GM19351 (cell line): Measurements from ENCODE around the gene CDH22.

ENCODE experiments used
- ATAC-seq: cut with Tn5 transposase; IDR thresholded peaks from one replicate; pipeline ENCODE4 v1.9.1; 2021; ENCODE audit warnings: mild to moderate bottlenecking, moderate library complexity; ENCODE audit not compliant: unreplicated experiment

Gene CDH22

DNA sequence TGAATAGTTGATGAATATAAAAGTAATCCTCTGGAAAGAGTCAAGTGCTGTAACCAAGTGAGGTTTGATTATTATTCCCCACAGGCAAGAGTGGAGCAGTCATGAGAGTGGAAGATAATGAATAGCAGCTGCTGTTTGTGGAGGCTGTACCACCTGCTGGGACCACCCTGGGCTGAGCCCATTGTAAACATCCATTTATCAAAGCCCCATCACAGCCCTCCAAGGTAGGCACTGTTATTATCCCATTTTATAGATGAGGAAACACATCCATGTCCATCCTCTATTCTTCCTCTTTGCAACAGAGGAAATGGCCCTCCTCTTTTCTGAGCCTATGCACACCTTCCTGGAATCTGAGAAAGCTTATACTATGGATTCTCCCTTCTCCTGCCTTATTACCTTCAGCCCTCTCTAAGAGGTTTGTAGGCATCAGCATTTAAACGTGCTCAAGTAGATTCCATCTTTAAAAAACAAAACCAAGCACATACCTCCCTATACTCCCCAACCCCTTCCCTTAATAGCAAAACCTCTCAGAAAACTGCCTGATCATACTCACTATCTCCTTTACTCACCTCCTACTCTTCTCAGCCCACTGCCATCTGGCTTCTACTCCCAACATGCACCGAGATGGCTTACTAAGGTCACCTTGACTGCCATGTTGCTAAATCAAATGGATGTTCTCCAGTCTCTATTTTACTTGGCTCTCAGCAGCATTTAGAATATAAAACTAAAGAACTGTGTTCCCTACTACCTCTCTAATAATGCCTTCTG is 37.1 kb downstream of the CDH22 start:
- ATAC-seq, result no peak

DNA sequence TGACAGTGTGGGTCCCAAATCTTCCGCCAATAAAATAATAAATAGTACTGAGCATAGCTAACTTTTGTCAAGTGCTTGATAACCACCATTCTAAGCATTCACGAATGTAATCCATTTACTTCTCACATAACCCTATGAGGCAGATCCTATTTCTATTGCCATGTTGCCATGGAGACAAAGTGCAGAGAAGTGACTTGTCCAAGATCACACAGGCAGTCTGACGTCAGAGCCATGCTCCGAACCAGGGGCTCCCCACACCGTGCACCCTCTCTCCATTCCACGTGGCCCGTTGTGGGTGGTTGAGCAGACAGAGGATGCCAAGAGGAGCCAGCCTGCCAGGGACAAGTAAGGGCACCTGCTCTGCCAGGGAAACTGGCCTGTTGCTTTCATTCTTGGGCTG is 38.9 kb downstream of the CDH22 start:
- ATAC-seq, result no peak

DNA sequence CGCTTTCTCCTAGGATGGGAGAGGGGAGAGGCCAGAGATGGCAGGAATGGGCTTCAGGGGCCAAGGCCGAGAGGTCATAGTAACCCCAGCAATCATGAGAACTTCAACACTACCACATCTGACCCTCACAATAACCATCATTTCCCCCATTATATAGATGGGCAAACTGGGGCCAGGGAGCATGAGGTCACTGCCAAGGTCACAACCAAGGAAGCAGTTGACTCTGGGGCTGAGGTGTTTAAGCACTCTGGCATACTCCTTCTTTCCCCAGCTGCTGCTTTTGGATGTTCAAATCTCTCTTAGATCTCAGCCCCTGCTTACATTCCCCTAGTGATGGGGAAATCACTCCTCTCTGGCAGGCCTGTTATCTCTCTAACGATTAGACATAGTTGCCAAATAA is 39.6 kb downstream of the CDH22 start:
- ATAC-seq, result no peak

DNA sequence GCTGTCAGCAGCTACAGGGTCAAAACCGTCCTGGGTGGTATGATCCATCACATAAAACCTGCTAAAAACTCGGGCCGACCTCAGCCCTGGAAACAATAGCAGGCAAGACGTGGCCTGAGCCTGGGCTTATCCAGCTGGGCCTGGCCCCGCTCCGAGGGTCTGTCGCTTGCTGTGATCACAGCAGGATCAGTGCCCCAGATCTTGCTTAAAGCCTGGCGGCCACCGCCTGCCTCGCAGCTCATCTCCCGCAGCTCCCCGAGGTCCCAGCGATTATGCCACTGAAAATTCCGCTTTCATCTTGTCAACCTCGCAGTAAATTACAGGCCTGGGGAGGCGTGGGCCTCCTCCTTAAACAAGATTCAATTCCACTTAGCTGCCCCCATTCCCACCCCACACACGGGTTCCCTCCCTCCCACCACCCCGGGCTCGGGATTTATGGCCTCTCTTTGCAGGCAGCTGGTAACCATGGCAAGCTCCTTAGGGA is 40.1 kb downstream of the CDH22 start:
- ATAC-seq, result no peak

DNA sequence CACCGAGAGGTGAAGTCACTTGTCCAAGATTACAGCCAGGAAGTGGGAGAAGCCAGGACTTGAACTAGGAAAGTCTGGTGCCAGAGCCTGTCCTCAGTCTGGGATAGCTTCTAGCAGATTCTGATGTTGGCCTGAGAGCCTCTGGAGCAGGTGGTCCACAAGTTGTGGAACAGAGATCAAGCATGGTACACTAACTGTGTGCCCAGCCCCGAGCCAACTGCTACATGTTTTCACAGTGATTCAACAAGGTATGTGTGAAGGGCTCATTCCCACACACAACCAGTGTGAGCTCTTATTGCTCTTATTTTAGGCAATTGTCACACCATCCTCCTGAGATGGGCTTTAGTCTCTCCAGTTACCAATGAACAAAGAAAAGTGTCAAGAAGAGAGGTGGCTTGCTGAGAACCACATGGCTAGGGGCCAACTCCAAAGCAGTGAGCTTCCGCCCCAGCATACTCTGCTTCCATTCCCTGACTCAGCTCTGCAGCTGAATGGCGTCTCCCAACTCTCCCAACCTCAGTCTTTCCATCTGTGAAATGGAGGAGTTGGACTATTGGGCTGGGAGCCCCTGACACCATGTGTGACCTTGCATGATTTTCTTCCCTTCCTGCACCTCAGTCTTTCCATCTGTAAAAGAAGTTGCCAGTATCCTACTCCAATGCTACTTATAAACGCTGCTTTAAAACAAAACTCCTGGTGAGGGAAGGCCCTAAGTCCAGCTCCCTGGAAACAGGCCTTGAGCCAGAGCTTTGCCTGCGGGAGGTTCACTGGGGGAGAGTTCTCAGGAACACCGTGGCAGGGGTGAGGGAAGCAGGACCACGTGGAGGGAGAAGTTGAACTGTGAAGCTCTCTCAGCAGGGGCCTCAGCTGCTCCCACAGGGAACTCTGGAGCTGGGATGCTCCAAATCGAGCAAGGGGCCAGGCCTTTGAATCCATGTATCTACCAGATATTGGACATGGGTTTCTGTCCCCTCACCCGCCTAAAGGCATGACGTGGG is 40.9 kb downstream of the CDH22 start:
- ATAC-seq, result no peak

DNA sequence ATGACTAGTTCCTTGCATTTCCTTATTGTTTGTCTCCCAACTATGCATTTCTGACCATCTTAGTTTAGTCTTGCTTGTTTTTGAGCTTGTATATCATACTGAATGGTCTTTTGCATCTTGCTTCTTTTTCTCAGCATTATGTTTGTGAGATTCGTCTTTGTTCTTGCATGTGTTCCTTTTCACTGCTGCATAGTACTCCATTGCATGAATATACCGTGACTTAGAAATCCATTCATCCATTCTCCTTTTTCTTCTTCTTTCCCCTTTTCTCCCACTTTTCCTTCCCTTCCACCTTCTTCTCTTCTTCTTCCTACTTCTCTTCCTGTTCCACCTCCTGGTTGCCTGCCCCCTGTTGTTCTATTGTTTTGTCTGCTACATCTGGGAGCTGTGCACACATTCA is 42.8 kb downstream of the CDH22 start:
- ATAC-seq, result no peak

DNA sequence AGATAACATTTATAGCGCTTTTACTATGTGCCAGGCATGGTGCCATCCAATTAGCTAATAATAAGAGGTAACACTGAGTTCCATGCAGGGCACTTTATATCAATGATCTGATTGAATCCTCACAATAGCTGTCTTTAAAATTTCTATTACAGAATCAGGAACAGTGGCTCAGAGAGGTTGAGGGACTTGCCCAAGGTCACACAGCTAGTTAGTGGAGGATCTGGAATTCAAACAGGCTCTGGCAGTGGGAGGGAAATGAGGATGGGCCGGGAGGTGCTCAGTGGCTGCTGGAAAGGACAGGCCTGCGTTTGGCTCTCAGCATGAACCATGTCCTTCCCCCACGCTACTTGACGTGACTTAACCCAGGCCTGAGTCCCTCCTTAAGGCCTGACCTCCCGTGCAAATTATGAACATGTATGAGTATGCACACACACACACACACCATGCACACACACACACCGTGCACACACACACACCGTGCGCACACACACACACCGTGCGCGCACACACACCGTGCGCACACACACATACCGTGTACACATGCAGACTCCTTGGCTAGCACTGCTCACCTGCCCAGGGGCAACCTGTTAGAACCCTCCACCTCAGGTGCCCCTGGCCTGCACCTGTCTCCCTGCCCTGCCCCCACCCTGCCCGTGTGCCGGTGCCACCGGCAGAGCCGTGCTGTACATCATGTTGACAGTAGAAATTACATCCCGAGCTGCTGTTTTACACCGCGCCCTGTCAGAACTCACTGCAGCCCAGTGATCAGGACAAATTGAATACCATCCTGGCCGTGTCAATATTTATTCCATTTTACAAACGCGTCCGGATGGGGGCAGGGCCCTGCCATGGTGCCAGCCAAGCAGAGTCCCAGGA is 43.7 kb downstream of the CDH22 start:
- ATAC-seq, result no peak

DNA sequence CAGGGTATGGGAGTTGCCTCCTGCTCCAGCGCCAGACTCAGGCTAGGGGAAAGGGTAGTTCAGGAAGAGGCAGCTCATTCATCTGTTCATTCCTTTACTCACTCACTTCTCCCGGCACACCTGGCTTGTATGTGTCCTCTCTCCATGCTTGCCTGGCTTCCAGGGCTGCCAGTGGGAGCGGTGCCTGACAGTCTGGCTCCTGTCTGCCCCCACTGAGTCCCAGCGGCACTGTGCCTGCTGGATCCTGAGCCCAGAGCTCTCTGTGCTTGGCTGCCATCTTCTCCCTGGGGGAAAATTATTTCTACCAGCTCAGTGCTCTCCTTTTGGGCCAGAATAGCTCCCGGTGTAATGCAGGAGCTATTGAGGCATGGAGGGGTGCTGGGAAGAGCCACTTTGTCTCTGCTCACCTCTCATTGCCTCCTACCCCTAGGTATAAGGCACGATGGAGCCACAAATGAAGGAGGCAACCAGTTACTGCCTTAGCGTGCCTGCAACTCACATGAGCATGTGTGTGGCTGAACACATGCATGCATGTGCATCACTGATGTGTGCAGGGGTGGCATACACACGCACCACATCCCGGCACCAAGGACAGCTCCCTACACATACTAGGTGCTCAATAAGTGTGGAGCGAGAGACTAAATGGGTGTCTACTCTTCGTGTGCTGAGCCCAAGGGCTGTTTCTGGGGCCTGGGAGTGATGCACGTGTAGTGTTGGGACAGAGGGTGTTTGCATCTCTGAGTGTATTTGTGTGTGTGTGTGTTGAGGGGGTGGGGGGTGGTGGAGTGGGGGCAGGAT is 46.6 kb downstream of the CDH22 start:
- no peak for ATAC-seq

DNA sequence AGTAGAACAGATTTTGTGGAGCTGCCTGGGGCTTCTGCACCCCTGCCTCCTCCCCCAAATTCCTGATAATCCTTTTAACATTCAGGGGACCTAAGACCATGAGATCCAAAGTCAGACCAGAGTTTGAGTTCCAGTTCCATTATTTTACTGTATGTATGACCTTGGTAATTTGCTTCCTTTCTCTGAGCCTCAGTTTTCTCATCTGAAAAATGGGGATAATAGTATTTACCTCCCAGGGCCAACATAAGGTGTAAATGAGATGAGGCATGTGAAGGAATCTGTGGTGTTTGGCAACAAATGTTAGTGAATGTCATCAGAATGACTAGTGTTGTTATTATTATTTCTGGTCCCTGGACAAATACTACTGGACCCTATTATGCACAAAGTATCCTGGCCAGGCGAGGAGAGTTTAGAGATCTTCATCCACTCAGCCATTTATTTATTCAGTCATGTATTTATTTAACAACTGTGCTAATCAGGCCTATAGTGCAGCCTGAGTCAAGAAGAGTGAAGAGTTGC is 47.3 kb downstream of the CDH22 start:
- no peak for ATAC-seq

DNA sequence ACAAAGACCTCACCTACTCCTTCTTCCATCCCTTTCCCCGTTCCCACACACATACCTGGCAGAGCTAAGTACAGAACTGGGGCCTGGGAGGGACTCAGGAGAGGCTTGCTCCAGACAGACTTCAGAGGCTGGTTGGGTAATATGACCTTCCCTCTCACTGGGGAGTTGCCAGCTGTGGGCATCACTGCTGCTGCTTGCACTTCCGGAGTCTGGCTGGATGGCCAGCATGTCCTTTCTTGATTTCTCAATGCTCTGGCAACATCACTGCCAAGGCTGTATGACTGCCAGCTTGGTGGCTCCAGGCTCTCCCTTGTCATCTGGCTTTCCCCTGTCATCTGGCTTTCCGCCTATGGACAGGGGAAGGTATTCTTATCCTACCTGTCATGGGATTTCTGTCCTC is 47.8 kb downstream of the CDH22 start:
- no peak for ATAC-seq

DNA sequence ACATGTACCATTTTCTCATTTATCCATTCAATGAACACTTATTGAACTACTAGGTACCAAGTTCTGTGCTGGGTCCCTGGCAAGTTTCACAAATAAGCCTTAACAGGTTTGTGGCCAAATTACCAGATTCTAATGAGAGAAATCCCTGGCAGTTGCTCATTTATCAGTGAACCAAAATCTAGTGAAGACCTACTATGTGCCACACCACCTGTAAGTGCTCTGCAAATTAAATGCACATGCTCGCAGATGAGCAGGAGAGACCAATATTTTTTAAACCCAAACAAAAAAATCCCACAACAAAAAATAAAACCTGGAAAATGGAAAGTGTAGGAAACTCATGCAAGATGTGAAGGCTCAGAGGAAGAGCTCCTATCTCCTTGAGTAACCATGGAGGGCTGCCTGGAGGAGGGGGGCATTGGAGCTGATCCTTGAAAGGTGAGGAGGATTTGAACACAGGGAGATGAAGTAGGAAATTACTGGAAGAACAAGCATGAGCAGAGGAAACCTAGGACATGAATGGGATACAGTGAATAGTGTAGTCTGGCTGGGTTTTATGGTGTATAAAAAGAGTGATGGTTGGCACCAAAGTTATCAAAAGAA is 48.9 kb downstream of the CDH22 start:
- ATAC-seq, result no peak

DNA sequence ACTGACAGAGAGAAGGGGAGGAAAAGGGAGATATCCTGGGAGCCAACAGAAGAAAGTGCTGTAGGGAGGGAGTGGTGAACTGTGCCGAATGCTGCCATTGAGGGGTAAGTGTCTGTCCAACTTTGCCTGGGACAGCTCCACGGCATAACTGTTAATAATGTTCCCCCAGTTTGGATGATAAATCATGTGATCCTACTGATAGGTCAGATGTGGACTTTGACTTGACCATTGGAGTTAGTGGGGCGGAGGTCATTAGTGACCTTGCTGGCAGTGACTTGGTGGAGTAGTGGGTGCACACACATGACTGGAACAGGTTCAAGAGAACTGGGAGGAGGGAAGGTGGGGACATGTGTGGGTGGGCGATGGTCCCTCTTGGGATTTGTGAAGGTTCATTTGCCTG is 50.4 kb downstream of the CDH22 start:
- ATAC-seq, result no peak

DNA sequence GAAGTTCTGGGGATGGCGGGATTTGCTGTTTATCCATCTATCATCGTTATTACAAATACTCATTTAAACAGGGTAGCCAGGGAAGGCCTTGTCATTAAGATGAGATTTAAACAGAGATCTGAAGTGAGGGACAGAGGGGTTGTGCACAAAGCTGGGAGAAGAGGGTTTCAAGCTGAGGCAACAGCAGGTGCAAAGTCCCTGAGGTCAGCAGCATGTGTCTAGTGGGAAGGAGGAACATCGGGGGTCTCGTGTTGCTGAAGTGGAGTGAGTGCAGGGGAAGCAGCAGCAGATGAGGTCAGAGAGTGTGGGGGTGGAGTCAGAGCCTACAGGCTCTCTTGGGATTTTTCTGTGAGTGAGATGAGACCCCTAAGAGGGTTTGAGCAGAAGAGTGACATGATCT is 52.0 kb downstream of the CDH22 start:
- no peak for ATAC-seq

DNA sequence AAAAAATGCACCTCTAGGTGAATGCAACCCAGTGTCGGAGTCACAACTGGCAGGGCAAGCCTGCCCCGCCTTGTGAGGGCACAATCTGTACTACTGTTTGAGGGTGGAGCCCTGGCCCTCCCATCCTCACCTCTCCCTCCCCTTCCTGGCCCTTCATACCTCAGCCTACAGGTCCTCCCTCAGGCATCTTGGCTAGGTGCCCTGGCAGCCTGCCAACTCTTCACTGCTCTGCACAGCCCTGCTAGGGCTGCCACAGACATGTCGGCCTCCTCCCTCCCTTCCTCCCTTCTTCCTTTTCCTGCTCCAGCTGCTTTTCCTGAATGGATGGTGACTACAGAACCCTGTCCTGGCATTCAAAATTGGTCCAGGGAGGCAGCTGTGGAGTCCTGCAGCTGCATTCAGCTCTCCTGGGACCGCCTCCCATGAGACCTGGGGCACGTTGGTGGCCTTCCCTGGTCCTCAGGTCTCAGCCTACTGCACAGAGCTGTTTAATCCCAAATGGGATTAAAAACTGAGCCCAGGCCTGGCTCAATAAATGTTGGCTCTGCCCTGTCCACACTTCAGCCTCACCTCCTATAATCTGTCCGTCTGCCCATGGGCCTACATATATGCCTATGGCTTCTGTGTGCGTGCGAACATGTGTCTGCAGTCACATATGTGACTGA is 52.7 kb downstream of the CDH22 start:
- no peak for ATAC-seq

DNA sequence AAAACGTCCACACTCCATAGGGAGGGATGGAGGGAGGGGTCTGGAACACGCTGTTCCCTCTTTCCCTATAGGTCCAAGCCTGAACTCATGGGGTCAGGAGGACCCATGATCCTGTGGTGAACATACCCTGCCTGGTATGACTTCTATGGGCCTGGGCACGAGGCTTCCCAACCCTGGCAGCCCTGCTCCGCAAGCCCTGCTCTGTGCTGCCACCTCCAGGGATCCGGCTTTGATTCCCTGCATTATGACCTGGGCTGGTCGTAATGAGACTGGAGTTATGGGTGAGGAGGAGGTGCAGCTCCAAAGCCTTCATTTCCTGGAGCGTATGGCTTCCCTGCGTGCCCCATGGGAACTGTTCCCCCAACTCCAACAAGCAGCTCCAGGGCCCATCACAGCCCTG is 54.9 kb downstream of the CDH22 start:
- no peak for ATAC-seq

DNA sequence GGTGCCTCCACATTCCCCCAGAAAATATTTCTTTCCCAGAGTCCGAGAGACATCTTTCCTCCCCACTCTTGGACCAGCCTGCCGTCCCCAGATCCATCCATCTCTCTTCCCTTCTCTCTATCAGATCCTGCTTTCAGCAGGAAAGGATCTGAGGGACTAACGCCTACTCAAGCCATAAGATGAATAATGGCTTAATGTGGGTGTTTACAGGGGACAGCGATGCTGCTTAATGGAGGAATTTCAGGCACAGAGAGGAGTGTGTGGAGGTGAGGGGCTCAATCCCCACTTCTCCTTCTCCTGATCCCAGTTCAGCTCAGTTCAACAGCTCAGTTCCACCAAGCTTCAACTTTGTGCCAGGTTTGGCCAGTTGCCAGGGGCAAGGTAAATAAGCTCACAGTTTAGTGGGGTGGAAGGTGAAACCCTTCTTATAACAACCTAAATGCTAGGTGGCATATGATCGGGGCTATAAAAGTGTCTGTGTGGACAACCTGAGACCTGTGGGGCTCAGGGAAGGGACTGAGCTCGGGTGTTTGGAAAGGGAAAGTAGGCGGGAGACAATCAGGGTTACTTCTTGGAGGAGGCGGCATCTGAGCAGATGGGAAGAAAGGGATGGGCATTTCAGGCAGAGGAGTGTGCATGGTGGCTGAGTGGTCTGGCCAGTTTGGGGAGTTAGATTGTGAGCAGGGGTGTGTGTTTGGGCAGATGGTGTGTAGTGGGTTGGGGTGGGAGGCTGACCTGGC is 55.8 kb downstream of the CDH22 start:
- no peak for ATAC-seq

DNA sequence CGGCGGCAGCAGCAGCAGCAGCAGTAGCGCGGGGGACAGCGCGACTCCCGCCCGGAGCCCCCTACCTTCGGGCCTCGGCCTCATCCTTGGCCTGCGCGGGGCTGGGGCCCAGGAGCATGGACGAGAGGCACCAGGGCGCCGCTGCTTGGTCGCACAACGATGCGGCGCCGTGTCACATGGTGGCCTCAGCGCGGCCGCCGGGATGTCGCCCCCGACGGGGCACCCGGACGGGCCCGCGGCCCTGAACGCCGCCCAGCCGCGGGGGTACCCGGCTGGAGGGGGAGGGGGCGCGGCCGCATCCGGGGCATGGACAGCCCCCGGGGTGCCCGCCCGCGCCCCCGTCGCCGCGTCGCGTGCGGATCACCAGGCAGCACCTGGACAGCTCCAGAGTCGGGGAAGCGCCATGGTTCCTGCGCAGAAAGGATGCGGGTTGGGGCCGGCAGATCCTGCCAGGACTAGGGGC is 57.1 kb downstream of the CDH22 start:
- ATAC-seq, result no peak

DNA sequence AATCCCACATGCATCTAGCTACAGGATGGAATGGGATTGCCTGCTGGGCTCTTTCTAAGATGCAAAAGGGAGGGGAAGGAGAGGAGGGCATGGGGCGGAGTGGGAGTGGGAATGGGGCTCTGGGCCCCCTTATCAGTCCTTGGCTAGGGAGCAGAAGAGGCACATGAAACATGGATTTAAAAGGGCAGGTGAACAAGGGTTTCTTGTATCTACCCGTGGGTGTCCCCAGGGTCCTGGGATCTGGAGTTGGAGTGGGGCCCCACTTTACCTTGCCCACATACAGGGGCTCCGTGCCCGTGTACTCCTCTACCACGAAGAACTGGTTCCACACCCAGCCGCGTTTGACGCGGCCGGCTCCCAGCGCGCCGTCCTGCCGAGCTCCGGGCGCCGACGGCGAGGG is 57.5 kb downstream of the CDH22 start:
- no peak for ATAC-seq
